ENCODE results near the gene SULT4A1.

- TF ChIP-seq CTCF (IDR thresholded peaks at IDR 0.05; ENCODE audit: poor library complexity) (no peak), EZH2 (IDR thresholded peaks at IDR 0.05; ENCODE audit: borderline replicate concordance) (no peak)
These were observed 33.8 kb upstream of the SULT4A1 start for GRCh38 chr22:43895986-43896645.

Measured in hepatocyte (in vitro differentiated cells).